ENCODE data around the gene PMM2.
A peak's percentile ranks its signal among the peaks of the same experiment; 100 is the strongest.

Gene PMM2

DNA sequence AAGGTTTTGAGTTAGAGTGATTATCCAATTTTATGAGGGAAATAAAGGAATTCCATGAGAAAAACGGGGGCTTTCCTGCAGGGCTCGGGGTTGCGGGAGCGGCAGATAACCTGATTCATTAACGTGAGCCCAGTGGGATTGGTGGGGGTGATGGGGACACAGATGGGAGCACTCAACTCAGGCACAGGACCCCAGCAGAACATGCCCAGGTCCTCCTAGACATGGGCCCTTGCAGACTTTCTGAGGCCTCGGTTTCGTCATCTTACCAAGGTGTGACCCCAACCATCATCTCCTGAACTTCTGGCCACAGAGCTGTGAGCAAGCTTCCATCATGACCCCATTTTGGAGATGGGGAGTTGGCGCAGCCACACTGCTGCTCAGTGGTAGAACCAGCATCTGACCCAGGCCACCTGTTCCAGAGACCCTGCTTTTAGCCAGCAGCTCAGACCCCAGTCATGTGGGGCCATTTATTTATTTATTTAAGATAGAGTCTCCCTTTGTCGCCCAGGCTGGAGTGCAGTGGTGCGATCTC is 48.8 kb downstream of the PMM2 start:
- H3K4me1 ChIP-seq = peaks cover 0 to 8% (median 7%) of the 10 kb centered on the region in 4 donors
- H3K36me3 ChIP-seq = peaks cover 15 to 41% (median 26%) of the 10 kb centered on the region in 3 donors
- no peak overlapping the region for H3K4me3 ChIP-seq
- no peaks in the 10 kb centered on the region for H3K9me3 ChIP-seq
- TF ChIP-seq, protein P1, sequence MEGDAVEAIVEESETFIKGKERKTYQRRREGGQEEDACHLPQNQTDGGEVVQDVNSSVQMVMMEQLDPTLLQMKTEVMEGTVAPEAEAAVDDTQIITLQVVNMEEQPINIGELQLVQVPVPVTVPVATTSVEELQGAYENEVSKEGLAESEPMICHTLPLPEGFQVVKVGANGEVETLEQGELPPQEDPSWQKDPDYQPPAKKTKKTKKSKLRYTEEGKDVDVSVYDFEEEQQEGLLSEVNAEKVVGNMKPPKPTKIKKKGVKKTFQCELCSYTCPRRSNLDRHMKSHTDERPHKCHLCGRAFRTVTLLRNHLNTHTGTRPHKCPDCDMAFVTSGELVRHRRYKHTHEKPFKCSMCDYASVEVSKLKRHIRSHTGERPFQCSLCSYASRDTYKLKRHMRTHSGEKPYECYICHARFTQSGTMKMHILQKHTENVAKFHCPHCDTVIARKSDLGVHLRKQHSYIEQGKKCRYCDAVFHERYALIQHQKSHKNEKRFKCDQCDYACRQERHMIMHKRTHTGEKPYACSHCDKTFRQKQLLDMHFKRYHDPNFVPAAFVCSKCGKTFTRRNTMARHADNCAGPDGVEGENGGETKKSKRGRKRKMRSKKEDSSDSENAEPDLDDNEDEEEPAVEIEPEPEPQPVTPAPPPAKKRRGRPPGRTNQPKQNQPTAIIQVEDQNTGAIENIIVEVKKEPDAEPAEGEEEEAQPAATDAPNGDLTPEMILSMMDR (IDR thresholded peaks at IDR 0.05) = no peak
- H3K27me3 ChIP-seq = no peaks in the 10 kb centered on the region
- intact Hi-C loops (cut with DNase I; ENCODE audit: low total_unique reads) = no loop called here
- H3K27ac ChIP-seq = no peak overlapping the region
- DNase-seq = no peak

DNA sequence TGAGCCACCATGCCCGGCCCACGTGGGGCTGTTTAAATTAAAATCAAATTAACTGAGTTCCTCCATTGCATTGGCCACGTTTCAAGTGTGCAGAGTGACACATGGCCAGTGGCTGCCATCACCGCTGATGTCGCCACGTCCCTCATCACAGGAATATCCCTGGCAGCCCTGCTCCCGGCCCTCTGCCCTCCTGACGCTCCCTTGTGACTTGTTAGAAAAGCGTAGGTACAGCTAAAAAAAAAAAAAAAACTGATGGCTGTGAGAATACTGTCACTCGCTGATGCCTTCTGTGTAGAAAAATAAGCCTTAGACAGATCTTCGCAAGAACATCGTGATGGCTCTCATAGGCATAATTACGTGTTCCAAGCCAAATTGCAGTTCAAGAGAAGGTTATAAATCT is 49.5 kb downstream of the PMM2 start:
- no peak for DNase-seq
- H3K27ac ChIP-seq = no peak overlapping the region
- H3K4me1 ChIP-seq = peaks cover 0 to 8% (median 7%) of the 10 kb centered on the region in 4 donors
- intact Hi-C loops (cut with DNase I; ENCODE audit: low total_unique reads) = no loop called here
- H3K9me3 ChIP-seq = no peaks in the 10 kb centered on the region
- peaks cover 15 to 45% (median 29%) of the 10 kb centered on the region in 3 donors for H3K36me3 ChIP-seq
- TF ChIP-seq, protein P1 (IDR thresholded peaks at IDR 0.05) = no peak
- no peak overlapping the region for H3K4me3 ChIP-seq
- no peaks in the 10 kb centered on the region for H3K27me3 ChIP-seq

DNA sequence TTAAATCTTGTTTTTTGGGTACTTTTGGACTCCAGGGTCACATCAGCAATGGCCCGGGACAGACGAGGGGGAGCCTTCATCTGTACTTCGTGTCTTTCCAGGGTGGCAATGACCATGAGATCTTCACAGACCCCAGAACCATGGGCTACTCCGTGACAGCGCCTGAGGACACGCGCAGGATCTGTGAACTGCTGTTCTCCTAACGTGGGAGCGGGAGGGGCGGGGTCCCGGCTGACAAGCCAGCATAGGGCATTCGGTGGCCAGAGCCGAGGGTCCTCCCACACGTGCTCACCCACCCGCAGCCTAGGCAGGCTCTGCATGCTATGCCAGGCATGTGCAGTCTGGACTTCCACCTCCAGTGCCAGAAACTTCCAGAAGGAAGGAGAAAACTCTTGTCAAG is 50.0 kb downstream of the PMM2 start:
- Histone ChIP-seq H3K9me3 (no peaks in the 10 kb centered on the region), H3K4me1 (peaks cover 0 to 8% (median 7%) of the 10 kb centered on the region in 4 donors), H3K36me3 (peaks cover 15 to 49% (median 34%) of the 10 kb centered on the region in 3 donors), H3K27me3 (no peaks in the 10 kb centered on the region), H3K27ac (no peak overlapping the region), H3K4me3 (no peak overlapping the region)
- TF ChIP-seq, protein P1 (IDR thresholded peaks at IDR 0.05) = no peak
- intact Hi-C loops (cut with DNase I; ENCODE audit: low total_unique reads) = no loop called here
- no peak for DNase-seq

DNA sequence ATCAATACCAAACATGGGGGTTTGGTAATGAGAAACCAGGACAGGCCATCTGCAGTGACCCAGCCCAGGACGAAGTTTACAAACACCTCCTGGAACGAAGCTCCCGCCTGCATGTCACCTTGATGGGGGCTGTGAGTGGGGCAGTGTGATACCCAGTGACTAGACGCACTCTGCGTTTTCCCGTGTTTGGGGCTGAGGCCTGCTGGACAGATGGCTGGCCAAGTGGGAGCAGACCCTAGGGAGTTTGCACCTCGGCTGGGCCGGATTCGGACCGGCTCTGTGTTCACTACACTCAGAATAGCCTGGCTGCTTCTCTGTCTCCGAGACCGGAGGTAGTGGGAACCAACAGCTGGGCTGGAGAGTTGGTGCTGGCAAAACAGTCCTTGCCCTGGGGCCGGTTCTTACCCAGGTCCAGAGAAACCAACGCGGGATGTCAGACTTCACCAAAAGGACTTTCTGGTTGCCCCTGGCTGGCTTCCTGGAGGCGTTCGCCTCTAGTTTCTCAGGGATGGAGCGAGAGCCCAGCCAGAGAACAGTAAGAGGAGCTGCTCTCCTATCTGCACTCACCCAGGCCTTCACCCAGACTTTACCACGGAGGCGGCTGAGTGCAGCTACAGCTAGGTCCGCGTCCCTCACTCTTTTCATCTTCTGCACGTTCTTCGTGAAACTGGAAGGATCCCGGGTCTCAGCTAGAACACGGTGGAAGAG is 50.7 kb downstream of the PMM2 start:
- intact Hi-C loops (cut with DNase I; ENCODE audit: low total_unique reads) = no loop called here
- peak in 1 of 2 donors; percentile 60 for DNase-seq
- H3K9me3 ChIP-seq = no peaks in the 10 kb centered on the region
- H3K36me3 ChIP-seq = peaks cover 15 to 57% (median 38%) of the 10 kb centered on the region in 3 donors
- H3K27me3 ChIP-seq = no peaks in the 10 kb centered on the region
- no peak overlapping the region for H3K27ac ChIP-seq
- H3K4me1 ChIP-seq = peaks cover 0 to 8% (median 7%) of the 10 kb centered on the region in 4 donors
- TF ChIP-seq, protein P1 (IDR thresholded peaks at IDR 0.05) = no peak
- H3K4me3 ChIP-seq = no peak overlapping the region

DNA sequence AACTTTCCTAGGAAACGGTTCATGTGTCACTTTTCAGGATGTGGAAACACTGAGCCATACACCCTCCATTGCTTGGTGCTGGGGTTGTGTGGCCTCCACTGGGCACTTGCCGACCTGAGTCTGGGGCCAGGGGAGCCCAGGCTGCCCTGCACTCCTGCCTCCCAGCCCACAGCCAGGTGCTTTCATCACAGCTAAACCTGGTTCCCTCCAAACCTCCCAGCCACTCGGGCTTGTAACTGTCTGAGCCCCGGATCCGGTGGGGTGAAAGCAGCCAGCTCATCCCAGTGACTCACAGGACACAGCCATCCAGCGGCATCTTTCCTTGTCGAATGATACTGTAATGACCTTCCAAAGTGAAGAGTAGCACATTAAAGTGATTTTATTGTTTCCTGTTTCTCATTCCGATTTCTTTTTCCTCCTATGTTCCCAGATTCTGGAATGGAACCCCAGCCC is 51.3 kb downstream of the PMM2 start:
- DNase-seq = peak in 1 of 2 donors; percentile 57
- Histone ChIP-seq H3K4me1 (peaks cover 0 to 8% (median 7%) of the 10 kb centered on the region in 4 donors), H3K36me3 (peaks cover 15 to 63% (median 39%) of the 10 kb centered on the region in 3 donors), H3K9me3 (no peaks in the 10 kb centered on the region), H3K4me3 (no peak overlapping the region), H3K27ac (no peak overlapping the region), H3K27me3 (no peaks in the 10 kb centered on the region)
- TF ChIP-seq, protein P1 (IDR thresholded peaks at IDR 0.05) = no peak
- intact Hi-C loops (cut with DNase I; ENCODE audit: low total_unique reads) = no loop called here
